ENCODE measurements around the gene FOXC1.

Gene FOXC1

DNA sequence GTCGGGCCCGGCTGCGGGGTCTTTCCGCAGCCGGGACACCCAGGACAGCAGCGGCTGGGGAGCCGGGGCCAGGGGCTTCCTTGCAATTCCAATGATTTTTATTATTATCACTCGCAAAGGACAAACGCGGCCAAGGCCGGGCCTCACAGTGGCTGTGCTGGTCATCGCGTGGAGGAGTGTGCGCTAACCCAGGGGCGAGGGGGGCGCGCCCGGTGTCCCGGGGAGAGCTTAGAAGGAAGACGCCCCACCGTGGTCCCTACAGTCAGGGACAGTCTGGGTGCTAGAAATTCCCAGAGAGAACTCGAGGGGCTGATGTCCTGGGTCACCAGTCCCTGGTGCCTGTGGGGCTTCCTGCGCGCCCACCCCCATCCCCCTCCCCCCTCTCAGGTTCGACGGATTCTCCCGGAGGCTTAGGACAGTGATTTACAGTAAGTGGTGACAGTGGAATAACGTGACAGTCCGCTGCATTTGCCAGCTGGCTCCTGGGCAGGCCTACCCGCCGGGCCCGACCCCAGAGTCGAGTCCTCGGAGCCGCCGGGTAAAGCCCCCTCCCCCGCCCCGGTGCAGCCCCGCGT lies 9.5 kb downstream of the FOXC1 start:
- no peak overlapping the region for H3K27ac ChIP-seq (ENCODE audit: low read length)
- no peak overlapping the region for H3K9ac ChIP-seq (ENCODE audit: low read depth, low read length)
- H3K27me3 ChIP-seq (ENCODE audit: insufficient read depth, low read length, poor library complexity) = no peaks in the 10 kb centered on the region
- H4K20me1 ChIP-seq (ENCODE audit: insufficient read depth, low read length) = no peaks in the 10 kb centered on the region
- ATAC-seq (ENCODE audit: insufficient read depth, low read depth) (no peak), DNase-seq (no peak)
- no peaks in the 10 kb centered on the region for H3K4me1 ChIP-seq (ENCODE audit: insufficient read depth, low read length)
- no peak overlapping the region for H3K4me2 ChIP-seq (ENCODE audit: insufficient read depth, low read length)
- no peaks in the 10 kb centered on the region for H3K36me3 ChIP-seq (ENCODE audit: insufficient read depth, low read length)
- no peak overlapping the region for H2AFZ ChIP-seq (ENCODE audit: low read depth, low read length)
- H3K79me2 ChIP-seq (ENCODE audit: insufficient read depth, low read length) = no peaks in the 10 kb centered on the region
- no peaks in the 10 kb centered on the region for H3K9me3 ChIP-seq (ENCODE audit: insufficient read depth, low read length, severe bottlenecking)
- TF ChIP-seq EZH2 (IDR thresholded peaks at IDR 0.05; ENCODE audit: borderline replicate concordance, low read depth, low read length, severe bottlenecking) = no peak
- TF ChIP-seq, protein P1, sequence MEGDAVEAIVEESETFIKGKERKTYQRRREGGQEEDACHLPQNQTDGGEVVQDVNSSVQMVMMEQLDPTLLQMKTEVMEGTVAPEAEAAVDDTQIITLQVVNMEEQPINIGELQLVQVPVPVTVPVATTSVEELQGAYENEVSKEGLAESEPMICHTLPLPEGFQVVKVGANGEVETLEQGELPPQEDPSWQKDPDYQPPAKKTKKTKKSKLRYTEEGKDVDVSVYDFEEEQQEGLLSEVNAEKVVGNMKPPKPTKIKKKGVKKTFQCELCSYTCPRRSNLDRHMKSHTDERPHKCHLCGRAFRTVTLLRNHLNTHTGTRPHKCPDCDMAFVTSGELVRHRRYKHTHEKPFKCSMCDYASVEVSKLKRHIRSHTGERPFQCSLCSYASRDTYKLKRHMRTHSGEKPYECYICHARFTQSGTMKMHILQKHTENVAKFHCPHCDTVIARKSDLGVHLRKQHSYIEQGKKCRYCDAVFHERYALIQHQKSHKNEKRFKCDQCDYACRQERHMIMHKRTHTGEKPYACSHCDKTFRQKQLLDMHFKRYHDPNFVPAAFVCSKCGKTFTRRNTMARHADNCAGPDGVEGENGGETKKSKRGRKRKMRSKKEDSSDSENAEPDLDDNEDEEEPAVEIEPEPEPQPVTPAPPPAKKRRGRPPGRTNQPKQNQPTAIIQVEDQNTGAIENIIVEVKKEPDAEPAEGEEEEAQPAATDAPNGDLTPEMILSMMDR (IDR thresholded peaks at IDR 0.05; ENCODE audit: borderline replicate concordance, extremely low read depth, low read length, poor library complexity, severe bottlenecking) = no peak
- H3K4me3 ChIP-seq (ENCODE audit: low read depth in 1 of 2, low read length in 2 of 2) = no peak overlapping the region

DNA sequence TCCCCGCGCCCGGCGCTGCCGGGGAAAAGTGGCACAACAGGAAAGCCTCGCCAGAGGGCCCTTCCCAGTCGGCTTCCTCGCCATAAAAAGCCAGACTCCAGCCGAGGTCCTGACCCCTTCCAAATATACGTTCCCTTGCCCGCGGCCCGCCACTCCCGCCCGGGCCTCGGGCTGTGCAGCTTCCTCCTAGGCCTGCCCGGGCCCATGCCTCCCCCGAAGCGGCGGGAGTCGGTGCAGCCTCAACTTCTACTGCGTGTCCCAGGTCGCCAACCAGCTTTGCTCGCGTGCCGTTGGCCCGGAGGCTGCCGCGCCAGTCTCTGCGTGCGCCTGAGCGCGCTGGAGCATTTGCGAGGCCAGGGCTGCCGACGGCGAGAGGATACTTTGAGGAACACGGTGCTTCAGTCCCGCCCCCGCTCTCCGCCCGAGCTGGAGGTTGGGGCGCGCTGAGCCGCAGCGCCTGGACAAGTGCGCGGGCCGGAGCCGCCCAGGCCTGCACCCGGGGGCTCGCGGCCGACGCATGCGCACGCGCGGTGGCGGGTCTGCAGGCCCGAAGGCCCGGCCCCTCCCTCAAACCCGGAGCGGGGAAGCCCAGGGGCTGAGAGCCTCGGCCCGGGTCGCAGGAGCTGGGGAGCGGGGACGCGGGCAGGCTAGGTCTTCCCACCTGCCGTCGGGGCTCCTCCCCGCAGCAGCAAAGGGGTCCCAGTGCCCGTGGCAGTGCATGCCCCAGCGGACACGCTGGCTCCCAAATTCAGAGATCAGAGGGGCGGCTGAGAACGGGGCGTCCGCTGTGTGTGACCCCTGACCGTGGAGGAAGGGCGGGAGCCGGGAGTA lies 10.2 kb downstream of the FOXC1 start:
- Histone ChIP-seq H3K4me2 (ENCODE audit: insufficient read depth, low read length) (no peak overlapping the region), H3K4me3 (ENCODE audit: low read depth in 1 of 2, low read length in 2 of 2) (no peak overlapping the region), H3K79me2 (ENCODE audit: insufficient read depth, low read length) (no peaks in the 10 kb centered on the region), H3K9ac (ENCODE audit: low read depth, low read length) (no peak overlapping the region), H3K9me3 (ENCODE audit: insufficient read depth, low read length, severe bottlenecking) (no peaks in the 10 kb centered on the region), H3K27me3 (ENCODE audit: insufficient read depth, low read length, poor library complexity) (no peaks in the 10 kb centered on the region), H4K20me1 (ENCODE audit: insufficient read depth, low read length) (no peaks in the 10 kb centered on the region), H3K36me3 (ENCODE audit: insufficient read depth, low read length) (no peaks in the 10 kb centered on the region), H2AFZ (ENCODE audit: low read depth, low read length) (no peak overlapping the region), H3K27ac (ENCODE audit: low read length) (no peak overlapping the region), H3K4me1 (ENCODE audit: insufficient read depth, low read length) (no peaks in the 10 kb centered on the region)
- no peak for TF ChIP-seq EZH2 (IDR thresholded peaks at IDR 0.05; ENCODE audit: borderline replicate concordance, low read depth, low read length, severe bottlenecking)
- no peak for DNase-seq
- no peak for ATAC-seq (ENCODE audit: insufficient read depth, low read depth)

GRCh38 chr6:1620504-1621069 lies 10.9 kb downstream of the FOXC1 start:
- H3K27me3 ChIP-seq (ENCODE audit: insufficient read depth, low read length, poor library complexity) = no peaks in the 10 kb centered on the region
- H3K4me3 ChIP-seq (ENCODE audit: low read depth in 1 of 2, low read length in 2 of 2) = no peak overlapping the region
- H3K79me2 ChIP-seq (ENCODE audit: insufficient read depth, low read length) = no peaks in the 10 kb centered on the region
- no peak overlapping the region for H3K27ac ChIP-seq (ENCODE audit: low read length)
- H3K4me1 ChIP-seq (ENCODE audit: insufficient read depth, low read length) = no peaks in the 10 kb centered on the region
- no peak overlapping the region for H3K9ac ChIP-seq (ENCODE audit: low read depth, low read length)
- no peak overlapping the region for H2AFZ ChIP-seq (ENCODE audit: low read depth, low read length)
- DNase-seq (no peak), ATAC-seq (ENCODE audit: insufficient read depth, low read depth) (no peak)
- no peak overlapping the region for H3K4me2 ChIP-seq (ENCODE audit: insufficient read depth, low read length)
- no peaks in the 10 kb centered on the region for H3K9me3 ChIP-seq (ENCODE audit: insufficient read depth, low read length, severe bottlenecking)
- H3K36me3 ChIP-seq (ENCODE audit: insufficient read depth, low read length) = no peaks in the 10 kb centered on the region
- H4K20me1 ChIP-seq (ENCODE audit: insufficient read depth, low read length) = no peaks in the 10 kb centered on the region
- no peak for TF ChIP-seq EZH2 (IDR thresholded peaks at IDR 0.05; ENCODE audit: borderline replicate concordance, low read depth, low read length, severe bottlenecking)
- TF ChIP-seq, protein P1 (IDR thresholded peaks at IDR 0.05; ENCODE audit: borderline replicate concordance, extremely low read depth, low read length, poor library complexity, severe bottlenecking) = no peak

- H3K27ac ChIP-seq (ENCODE audit: low read length) = no peak overlapping the region
- TF ChIP-seq, protein P1 (IDR thresholded peaks at IDR 0.05; ENCODE audit: borderline replicate concordance, extremely low read depth, low read length, poor library complexity, severe bottlenecking) = no peak
- no peak for TF ChIP-seq EZH2 (IDR thresholded peaks at IDR 0.05; ENCODE audit: borderline replicate concordance, low read depth, low read length, severe bottlenecking)
- no peak overlapping the region for H3K4me3 ChIP-seq (ENCODE audit: low read depth in 1 of 2, low read length in 2 of 2)
- ATAC-seq (ENCODE audit: insufficient read depth, low read depth) (no peak), DNase-seq (no peak)
- no peak overlapping the region for H3K4me2 ChIP-seq (ENCODE audit: insufficient read depth, low read length)
- no peaks in the 10 kb centered on the region for H3K36me3 ChIP-seq (ENCODE audit: insufficient read depth, low read length)
- no peaks in the 10 kb centered on the region for H4K20me1 ChIP-seq (ENCODE audit: insufficient read depth, low read length)
- H3K79me2 ChIP-seq (ENCODE audit: insufficient read depth, low read length) = no peaks in the 10 kb centered on the region
- no peaks in the 10 kb centered on the region for H3K27me3 ChIP-seq (ENCODE audit: insufficient read depth, low read length, poor library complexity)
- no peak overlapping the region for H3K9ac ChIP-seq (ENCODE audit: low read depth, low read length)
- H2AFZ ChIP-seq (ENCODE audit: low read depth, low read length) = no peak overlapping the region
- no peaks in the 10 kb centered on the region for H3K9me3 ChIP-seq (ENCODE audit: insufficient read depth, low read length, severe bottlenecking)
- H3K4me1 ChIP-seq (ENCODE audit: insufficient read depth, low read length) = no peaks in the 10 kb centered on the region
Observed at GRCh38 chr6:1621070-1621701, 11.5 kb downstream of the FOXC1 start.
